Urothelium cell line (cell line): ENCODE data around the gene ACTL6A.

ENCODE experiments used
- DNase-seq: peaks from one replicate; pipeline ENCODE4 v3.0.0; 2011; ENCODE audit warnings: low spot score, mixed read lengths
- FAIRE-seq: peaks from 2 replicates; lab custom pipeline; 2011; peaks lifted over from hg19 to GRCh38; lab: Jason Lieb, UNC

Gene ACTL6A

DNA sequence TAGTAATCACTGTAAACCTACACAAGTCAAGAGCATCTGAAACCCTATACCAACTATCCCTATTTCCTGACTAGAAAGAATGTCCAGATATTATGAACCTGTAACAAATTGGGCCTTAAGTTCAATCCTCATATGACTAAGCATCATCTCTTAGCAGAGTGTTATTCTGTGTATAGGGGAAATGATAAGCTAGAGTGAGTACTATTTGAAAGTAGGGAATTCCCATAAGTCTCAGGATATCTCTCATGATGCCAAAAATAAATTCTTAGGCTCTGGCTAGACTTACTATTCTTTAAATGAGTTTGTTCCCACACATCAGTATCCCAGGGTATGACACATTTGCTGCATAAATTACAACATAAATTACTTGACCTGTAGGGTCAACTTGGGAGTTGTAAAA is 26.4 kb downstream of the ACTL6A start:
- no peak for DNase-seq
- FAIRE-seq: no peak

DNA sequence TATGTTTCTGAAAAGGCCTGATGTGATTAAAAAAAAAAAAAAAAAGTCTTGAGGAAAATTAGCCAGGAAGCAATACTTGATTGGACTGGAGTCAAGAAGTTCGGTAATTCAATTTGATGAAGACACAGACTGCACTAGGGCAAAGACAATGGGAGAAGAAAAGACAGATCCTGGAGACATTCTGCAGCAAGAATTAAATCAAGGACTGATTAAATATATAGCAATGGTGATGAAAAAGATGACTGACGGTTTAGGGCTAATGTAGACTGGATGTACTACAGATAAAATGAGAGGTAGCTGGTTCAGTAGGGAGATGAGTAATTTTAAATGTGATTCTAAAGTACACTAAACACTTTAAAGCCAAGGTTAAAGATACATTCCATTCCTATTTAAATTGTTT is 27.9 kb downstream of the ACTL6A start:
- no peak for FAIRE-seq

DNA sequence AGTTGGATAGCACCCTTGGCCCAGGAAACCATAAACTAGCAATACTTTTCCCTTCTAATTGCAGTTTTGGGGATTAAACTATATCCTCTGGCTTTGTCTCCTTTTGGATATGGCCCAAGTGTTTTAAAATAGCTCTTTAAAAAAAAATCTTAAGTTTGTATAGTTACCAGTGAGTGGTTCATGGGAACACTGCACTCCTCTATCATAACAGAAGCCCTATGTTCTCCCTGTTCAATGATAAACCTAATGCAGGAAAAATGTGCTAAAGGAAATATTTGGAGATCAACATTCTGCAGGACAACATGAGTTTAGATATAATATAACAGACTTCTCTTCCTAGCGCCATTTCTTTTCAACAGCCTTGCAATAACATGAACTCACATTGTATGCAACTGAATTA is 28.6 kb downstream of the ACTL6A start:
- DNase-seq: no peak

More for the DNA sequence above, 27.9 kb downstream of the ACTL6A start:
- DNase-seq: no peak

DNA sequence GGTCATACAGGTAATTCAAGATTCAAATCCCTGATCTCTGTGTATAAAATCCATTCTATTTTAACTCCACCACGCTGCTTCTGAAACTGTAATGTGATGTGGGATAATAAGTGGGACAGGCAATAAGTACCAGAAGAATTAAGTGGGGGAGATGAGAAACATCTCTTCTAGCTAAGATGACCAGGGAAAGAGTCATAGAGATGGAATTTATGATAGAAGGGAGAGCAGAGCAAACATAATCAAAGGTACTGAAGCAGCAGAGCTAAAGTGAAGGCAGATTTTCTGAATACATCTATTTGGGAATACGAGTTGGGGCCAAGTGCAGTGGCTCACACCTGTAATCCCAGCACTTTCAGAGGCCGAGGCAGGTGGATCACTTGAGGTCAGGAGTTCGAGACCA is 36.8 kb downstream of the ACTL6A start:
- no peak for FAIRE-seq

More for the DNA sequence above, 28.6 kb downstream of the ACTL6A start:
- no peak for FAIRE-seq

DNA sequence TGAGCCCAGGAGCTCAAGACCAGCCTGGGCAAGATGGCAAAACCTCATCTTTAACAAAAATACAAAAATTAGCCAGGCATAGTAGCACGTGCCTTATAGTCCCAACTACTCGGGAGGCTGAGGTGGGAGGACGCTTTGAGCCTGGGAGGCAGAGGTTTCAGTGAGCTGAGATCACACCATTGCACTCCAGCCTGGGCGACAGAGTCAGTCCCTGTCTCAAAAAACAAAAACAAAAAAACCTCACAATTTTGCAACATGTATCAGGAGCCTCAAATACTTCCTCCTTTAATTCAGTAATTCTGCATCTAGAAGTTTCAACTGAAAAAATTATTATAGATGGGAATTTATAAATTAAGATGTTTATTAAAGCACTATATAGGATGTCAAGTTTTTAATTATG is 40.6 kb downstream of the ACTL6A start:
- FAIRE-seq (no peak), DNase-seq (no peak)

More for the DNA sequence above, 36.8 kb downstream of the ACTL6A start:
- no peak for DNase-seq

DNA sequence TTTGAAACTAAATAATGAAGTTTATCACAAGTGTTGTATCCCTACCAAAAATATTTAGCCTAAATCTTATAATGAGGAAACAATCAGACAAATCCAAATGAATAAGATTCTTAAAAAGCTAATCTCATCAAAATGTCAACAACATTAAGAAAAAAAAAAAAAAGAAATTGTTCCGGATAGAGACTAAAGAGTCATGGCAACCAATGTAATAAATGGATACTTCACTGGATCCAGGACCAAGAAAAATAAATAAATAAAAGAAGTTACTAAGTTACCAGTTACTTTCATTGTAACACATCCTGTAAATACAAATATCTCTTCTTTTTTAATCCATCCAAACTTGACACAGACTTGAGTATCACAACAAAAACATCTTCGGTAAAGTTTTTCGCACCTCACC is 41.1 kb downstream of the ACTL6A start:
- DNase-seq: no peak
- FAIRE-seq: no peak

DNA sequence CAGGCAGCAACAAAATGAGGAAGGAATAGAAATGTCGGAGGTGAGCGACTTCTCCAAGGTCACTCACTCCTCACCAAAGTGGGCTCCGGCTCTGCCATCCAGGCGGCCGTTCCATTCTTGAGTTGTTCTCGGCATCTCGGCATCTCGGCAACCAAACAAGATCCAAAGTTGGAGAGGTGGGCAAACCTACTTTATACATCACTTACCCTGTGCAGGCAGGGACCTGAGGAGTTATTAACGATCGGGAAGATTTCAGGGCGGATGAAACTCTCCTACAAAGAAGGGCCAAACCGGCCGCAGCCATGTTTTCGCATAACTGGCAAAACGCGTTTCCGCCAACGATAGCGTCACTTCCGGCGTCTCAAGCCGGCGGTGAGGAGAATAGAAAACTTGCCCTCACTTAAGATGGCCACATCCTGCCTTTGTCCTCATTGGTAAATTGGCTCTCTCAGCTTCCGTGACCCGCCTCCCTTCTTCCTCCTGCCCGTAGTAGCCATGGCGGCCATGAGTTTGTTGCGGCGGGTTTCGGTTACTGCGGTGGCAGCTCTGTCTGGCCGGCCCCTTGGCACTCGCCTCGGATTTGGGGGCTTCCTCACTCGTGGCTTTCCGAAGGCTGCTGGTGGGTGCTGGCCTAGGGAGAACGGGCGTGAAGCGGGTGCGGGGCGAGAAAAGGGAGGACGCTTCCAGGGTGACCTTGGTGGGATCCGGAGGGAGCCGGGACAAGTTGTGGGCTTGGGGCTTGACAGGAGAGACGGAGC is 41.8 kb downstream of the ACTL6A start, which contains the start of the genes MRPL47 and NDUFB5:
Gene MRPL47, minus strand, starts transcription at position 318 of the 758 bp plus-strand sequence. Its CDS starts 14 bp downstream, at position 304.
Gene NDUFB5, plus strand, starts transcription at position 474 of the 758 bp plus-strand sequence. Its CDS starts 22 bp downstream, at position 496.
- FAIRE-seq: peak; percentile 77

DNA sequence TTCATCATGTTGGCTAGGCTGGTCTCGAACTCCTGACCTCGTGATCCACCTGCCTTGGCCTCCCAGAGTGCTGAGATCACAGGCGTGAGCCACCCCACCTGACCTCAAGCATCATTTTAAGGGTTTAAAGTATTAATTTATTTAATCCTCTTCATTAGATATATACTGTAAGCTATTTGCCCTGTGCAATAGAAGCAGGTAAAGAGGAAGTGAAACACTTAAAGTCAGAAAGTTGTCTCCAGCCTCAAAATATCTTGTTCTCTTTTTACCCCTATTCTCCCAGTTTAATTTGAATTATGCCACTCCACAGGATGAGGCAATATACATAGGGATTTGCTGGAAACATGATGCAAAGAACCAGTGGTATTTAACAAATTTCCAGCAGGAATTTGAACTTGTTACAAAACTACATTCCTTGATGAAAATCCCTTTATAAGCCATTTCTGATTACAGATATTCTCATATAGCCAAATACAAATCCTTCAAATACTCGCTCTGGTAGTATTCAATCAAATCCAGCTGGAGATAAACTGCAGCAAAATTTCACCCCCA is 43.9 kb downstream of the ACTL6A start:
- FAIRE-seq (no peak), DNase-seq (no peak)

More for the DNA sequence above, 41.8 kb downstream of the ACTL6A start, which contains the start of the genes MRPL47 and NDUFB5:
- DNase-seq: peak; percentile 95

DNA sequence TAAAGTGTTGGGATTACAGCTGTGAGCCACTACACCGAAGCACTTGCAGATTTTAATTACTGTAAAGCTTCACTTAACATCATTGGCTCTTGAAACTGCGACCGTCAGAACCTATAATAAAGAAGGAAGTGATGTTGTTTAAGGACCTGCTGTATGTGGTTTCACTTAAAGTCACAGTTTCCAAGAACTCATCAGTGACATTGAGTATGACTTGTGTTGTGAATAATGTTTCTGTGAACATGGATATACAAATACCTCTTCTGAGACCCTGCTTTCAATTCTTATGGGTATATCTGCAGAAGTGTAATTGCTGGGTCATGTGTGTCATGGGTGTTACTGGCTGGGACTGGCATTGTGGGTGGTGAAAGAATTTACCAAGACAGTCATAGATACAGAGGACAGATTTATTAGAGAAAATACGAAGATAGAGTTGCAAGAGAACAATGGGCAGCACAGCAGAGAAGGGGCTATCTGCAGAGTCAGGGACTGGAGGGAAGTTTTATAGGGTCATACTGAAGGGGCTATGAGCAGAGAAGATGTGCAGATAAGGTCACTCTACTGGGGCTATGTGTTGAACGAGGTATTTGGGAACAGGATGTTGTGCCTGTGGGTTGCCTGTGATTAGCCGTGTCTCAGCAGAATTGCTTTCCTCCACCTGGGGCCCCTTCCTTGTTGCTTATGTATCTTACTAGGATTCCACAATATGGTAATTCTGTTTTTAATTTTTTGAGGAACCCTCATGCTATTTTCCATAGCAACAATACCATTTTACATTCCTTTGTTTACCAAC is 46.4 kb downstream of the ACTL6A start:
- DNase-seq (no peak), FAIRE-seq (no peak)

DNA sequence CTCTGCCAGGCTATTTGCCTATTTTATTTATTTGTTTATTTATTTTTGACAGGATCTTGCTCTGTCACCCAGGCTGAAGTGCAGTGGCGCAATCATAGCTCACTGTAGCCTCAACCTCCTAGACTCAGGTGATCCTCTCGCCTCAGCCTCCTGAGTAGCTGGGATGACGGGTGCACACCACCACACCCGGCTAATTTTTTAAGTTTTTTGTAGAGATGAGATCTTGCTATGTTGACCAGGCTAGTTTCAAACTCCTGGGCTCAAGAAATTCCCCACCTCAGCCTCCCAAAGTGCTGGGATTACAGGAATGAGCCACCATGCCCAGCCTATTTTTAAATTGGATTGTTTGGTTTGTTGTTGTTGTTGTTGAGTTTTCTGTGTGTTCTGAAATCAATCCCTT is 47.3 kb downstream of the ACTL6A start:
- DNase-seq: no peak
- no peak for FAIRE-seq

DNA sequence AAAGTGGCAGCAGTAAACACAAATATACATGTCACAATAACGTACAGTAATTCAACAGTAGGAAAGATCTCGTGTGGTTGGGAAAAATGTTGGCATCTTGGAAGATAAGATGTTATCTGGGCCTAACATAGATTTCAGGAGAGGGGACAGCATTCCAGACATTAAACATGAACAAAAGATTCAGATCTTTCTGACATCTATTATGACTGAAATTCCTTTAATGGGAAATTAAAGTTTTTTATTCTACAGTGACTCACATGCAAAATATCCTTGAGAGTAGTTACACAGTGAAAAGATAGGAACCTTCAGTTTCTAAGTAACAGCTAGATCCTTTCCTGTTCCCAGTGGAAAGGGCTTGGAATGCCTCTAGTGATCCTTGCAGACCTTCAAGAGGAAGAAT is 51.1 kb downstream of the ACTL6A start:
- FAIRE-seq: no peak
- DNase-seq: no peak

DNA sequence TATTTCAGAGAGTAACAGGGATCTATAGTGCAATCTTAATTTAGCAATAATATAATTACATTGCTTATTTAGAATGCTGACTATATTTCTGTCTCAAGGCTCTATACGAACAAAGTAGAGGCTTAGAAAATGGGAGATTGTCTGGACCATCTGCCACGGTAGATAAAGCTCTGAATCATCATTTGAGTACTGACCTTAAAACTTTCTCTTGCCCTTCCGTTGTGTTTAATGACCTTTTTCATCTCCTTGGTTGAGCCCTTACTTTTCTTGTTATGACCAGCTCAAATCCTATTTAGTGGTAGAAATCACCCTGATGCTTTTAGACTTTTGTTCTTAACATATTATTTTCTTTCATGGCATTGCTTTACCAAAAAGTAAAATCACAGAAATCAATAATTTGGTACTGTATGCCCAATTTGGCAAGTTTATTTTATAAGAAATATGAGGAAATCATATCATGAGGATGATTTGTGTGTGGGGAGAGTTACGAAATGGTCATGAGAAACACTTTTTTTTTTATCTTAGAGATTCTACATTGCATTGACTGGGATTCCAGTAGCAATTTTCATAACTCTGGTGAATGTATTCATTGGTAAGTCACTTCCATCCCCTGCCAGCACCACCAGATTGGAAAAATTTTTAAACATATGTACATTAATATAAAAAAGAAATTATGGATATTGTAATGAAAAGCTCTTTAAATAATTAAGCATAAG is 52.9 kb downstream of the ACTL6A start:
- DNase-seq: no peak
- no peak for FAIRE-seq

DNA sequence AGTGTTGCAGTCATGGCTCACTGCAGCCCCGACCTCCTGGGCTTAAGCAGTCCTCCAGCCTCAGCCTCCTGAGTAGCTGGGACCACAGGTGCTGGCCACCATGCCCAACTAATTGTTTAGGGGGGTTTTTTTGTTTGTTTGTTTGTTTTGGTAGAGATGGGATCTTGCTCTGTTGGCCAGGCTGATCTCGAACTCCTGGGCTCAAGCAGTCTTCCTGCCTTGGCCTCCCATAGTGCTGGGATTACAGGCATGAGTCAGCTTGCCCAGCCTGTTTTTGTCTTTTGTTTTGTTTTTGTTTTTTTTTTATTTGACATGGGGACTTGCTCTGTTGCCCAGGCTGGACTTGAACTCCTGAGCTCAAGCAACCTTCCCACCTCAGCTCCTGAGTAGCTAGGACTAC is 59.3 kb downstream of the ACTL6A start:
- FAIRE-seq: no peak
- no peak for DNase-seq

DNA sequence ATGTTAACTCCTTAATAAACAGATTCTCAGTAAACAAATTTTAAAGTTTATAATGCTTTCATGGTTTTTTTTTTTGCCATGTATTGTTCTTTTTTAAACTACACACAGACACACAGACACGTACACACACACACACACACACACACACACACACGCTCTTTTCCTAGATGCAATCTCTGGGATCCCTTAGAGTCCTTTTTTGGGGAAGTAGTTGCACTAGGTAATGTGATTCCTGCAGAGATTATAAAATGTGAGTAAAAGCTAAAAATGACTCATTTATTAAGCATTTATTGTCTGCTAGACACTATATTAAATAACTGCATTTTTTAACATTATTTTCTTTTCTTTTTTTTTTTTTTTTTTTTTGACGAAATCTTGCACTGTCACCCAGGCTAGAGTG is 61.7 kb downstream of the ACTL6A start:
- no peak for DNase-seq
- FAIRE-seq: no peak

DNA sequence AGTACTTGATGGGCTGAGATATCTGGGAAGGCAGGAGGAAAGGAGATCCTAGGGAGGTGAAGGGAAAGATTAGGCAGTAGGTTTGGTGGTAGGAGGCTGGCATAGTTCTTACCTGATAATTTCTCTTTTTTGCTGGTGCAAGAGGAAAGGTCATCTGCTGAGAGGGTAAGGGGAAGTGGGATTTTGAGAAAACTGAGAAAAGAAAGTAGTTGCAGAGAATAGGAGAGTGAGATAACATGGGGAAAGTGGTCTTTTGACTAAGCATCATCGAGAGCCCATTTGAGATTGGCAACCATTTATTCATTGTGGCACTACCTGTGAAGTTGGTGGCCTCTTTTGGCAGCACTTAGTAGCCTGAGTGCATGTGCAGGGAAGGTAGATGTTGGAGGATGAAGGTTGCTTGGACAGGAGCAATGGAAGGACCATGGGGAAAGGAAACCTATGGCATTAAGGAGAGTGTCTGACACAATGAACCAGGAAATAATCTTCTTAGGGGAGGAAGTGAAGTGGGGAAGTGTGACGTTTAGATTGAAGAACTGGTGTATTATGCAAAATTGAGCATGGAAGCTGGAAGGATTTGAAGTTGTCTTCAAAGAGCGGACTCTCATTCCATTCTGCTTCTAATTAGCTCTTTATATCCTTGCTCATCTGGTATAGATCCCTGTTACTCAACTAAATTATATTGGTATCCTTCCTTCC is 68.2 kb downstream of the ACTL6A start:
- DNase-seq: no peak
- no peak for FAIRE-seq
